ENCODE data around the gene SLC35E1. TPM values are rescaled to one million over a fixed set of nuclear protein-coding genes. Genes with fewer than 3 reads are reported as not detected.

The SLC35E1 gene
- total and polyA plus RNA-seq, 7 experiments from 2014 or later = 13.3 to 67.3 (median 33.7) TPM

GRCh38 chr19:16615808-16616207 lies 43.6 kb upstream of the SLC35E1 start:
- peak; percentile 36 for ATAC-seq

GRCh38 chr19:16614941-16615340 lies 42.7 kb upstream of the SLC35E1 start:
- CTCF ChIA-PET = no interaction called here
- POLR2A ChIA-PET = no interaction called here
- Mint-ChIP-seq H3K27me3 (no peaks in the 10 kb centered on the region), H3K4me3 (peak overlapping the region in 6 of 10 donors; percentile 10 to 74 (median 58)), H3K27ac (peak overlapping the region in 7 of 9 donors; percentile 28 to 86 (median 74)), H3K9me3 (no peaks in the 10 kb centered on the region), H3K4me1 (peaks cover 59 to 94% (median 82%) of the 10 kb centered on the region in 7 donors), H3K36me3 (no peaks in the 10 kb centered on the region)
- Histone ChIP-seq H3K9me3 (ENCODE audit: control insufficient read depth in 2 of 3, low read length in 3 of 3) (no peaks in the 10 kb centered on the region), H3K27me3 (ENCODE audit: control insufficient read depth in 2 of 2, insufficient read depth in 2 of 2, low read length in 2 of 2) (no peaks in the 10 kb centered on the region), H3K36me3 (ENCODE audit: control insufficient read depth in 2 of 3, insufficient read depth in 3 of 3, low read length in 3 of 3) (no peaks in the 10 kb centered on the region), H3K4me1 (ENCODE audit: control insufficient read depth in 2 of 2, insufficient read depth in 2 of 2, low read length in 2 of 2) (peaks cover 8 to 17% of the 10 kb centered on the region in 2 donors), H3K27ac (ENCODE audit: low read depth, low read length) (no peak overlapping the region), H3K4me3 (ENCODE audit: low read length) (no peak overlapping the region)
- DNase-seq (no peak), ATAC-seq (no peak)
- intact Hi-C loops (cut with micrococcal nuclease) = no loop called here

More at GRCh38 chr19:16615808-16616207, 43.6 kb upstream of the SLC35E1 start:
- H3K27me3 Mint-ChIP-seq = no peaks in the 10 kb centered on the region
- H3K27ac ChIP-seq (ENCODE audit: low read depth, low read length) = no peak overlapping the region
- POLR2A ChIA-PET = interaction anchor here (1.2 to 1.3 kb wide), 2 partner anchors 11 to 31 kb away, joined by 3 to 5 read pairs; no protein-coding TSS in a partner anchor
- intact Hi-C loops (cut with micrococcal nuclease) = no loop called here
- peak overlapping the region in 1 of 10 donors; percentile 62 for H3K4me3 Mint-ChIP-seq
- no peaks in the 10 kb centered on the region for H3K36me3 ChIP-seq (ENCODE audit: control insufficient read depth in 2 of 3, insufficient read depth in 3 of 3, low read length in 3 of 3)
- H3K9me3 ChIP-seq (ENCODE audit: control insufficient read depth in 2 of 3, low read length in 3 of 3) = no peaks in the 10 kb centered on the region
- H3K4me1 Mint-ChIP-seq = peaks cover 61 to 98% (median 86%) of the 10 kb centered on the region in 7 donors
- H3K9me3 Mint-ChIP-seq = no peaks in the 10 kb centered on the region
- no peak for DNase-seq
- H3K27me3 ChIP-seq (ENCODE audit: control insufficient read depth in 2 of 2, insufficient read depth in 2 of 2, low read length in 2 of 2) = no peaks in the 10 kb centered on the region
- CTCF ChIA-PET = no interaction called here
- no peaks in the 10 kb centered on the region for H3K36me3 Mint-ChIP-seq
- peaks cover 8 to 17% of the 10 kb centered on the region in 2 donors for H3K4me1 ChIP-seq (ENCODE audit: control insufficient read depth in 2 of 2, insufficient read depth in 2 of 2, low read length in 2 of 2)
- H3K4me3 ChIP-seq (ENCODE audit: low read length) = no peak overlapping the region
- peak overlapping the region in 4 of 9 donors; percentile 14 to 84 (median 42) for H3K27ac Mint-ChIP-seq

- H3K36me3 ChIP-seq (ENCODE audit: control insufficient read depth in 2 of 3, insufficient read depth in 3 of 3, low read length in 3 of 3) = no peaks in the 10 kb centered on the region
- peaks cover 8 to 17% of the 10 kb centered on the region in 2 donors for H3K4me1 ChIP-seq (ENCODE audit: control insufficient read depth in 2 of 2, insufficient read depth in 2 of 2, low read length in 2 of 2)
- DNase-seq (no peak), ATAC-seq (no peak)
- intact Hi-C loops (cut with micrococcal nuclease) = no loop called here
- POLR2A ChIA-PET = no interaction called here
- H3K4me3 ChIP-seq (ENCODE audit: low read length) = no peak overlapping the region
- CTCF ChIA-PET = no interaction called here
- no peaks in the 10 kb centered on the region for H3K9me3 ChIP-seq (ENCODE audit: control insufficient read depth in 2 of 3, low read length in 3 of 3)
- Mint-ChIP-seq H3K27me3 (no peaks in the 10 kb centered on the region), H3K4me3 (no peak overlapping the region), H3K9me3 (no peaks in the 10 kb centered on the region), H3K27ac (peak overlapping the region in 2 of 9 donors; percentile 48 to 57), H3K4me1 (peaks cover 54 to 89% (median 74%) of the 10 kb centered on the region in 7 donors), H3K36me3 (no peaks in the 10 kb centered on the region)
- no peak overlapping the region for H3K27ac ChIP-seq (ENCODE audit: low read depth, low read length)
- H3K27me3 ChIP-seq (ENCODE audit: control insufficient read depth in 2 of 2, insufficient read depth in 2 of 2, low read length in 2 of 2) = no peaks in the 10 kb centered on the region
Observed at GRCh38 chr19:16613841-16614240, 41.6 kb upstream of the SLC35E1 start.

- Mint-ChIP-seq H3K36me3 (no peaks in the 10 kb centered on the region), H3K4me3 (no peak overlapping the region), H3K9me3 (no peaks in the 10 kb centered on the region), H3K27me3 (no peaks in the 10 kb centered on the region), H3K4me1 (peaks cover 51 to 89% (median 76%) of the 10 kb centered on the region in 7 donors), H3K27ac (peak overlapping the region in 2 of 9 donors; percentile 39 to 51)
- Histone ChIP-seq H3K36me3 (ENCODE audit: control insufficient read depth in 2 of 3, insufficient read depth in 3 of 3, low read length in 3 of 3) (no peaks in the 10 kb centered on the region), H3K4me3 (ENCODE audit: low read length) (no peak overlapping the region), H3K4me1 (ENCODE audit: control insufficient read depth in 2 of 2, insufficient read depth in 2 of 2, low read length in 2 of 2) (peaks cover 8 to 11% of the 10 kb centered on the region in 2 donors), H3K9me3 (ENCODE audit: control insufficient read depth in 2 of 3, low read length in 3 of 3) (no peaks in the 10 kb centered on the region), H3K27me3 (ENCODE audit: control insufficient read depth in 2 of 2, insufficient read depth in 2 of 2, low read length in 2 of 2) (no peaks in the 10 kb centered on the region), H3K27ac (ENCODE audit: low read depth, low read length) (no peak overlapping the region)
- POLR2A ChIA-PET = interaction anchor here (0.6 to 0.7 kb wide), 2 partner anchors 74 to 156 kb away, joined by 3 read pairs; no protein-coding TSS in a partner anchor
- DNase-seq (no peak), ATAC-seq (no peak)
- intact Hi-C loops (cut with micrococcal nuclease) = no loop called here
- CTCF ChIA-PET = no interaction called here
Observed at GRCh38 chr19:16612636-16613035, 40.4 kb upstream of the SLC35E1 start.

GRCh38 chr19:16611121-16611520 lies 38.9 kb upstream of the SLC35E1 start:
- Mint-ChIP-seq H3K9me3 (no peaks in the 10 kb centered on the region), H3K4me1 (peaks cover 37 to 77% (median 64%) of the 10 kb centered on the region in 7 donors), H3K4me3 (no peak overlapping the region), H3K27ac (peak overlapping the region; percentile 8 to 75 (median 41)), H3K36me3 (no peaks in the 10 kb centered on the region), H3K27me3 (no peaks in the 10 kb centered on the region)
- Histone ChIP-seq H3K36me3 (ENCODE audit: control insufficient read depth in 2 of 3, insufficient read depth in 3 of 3, low read length in 3 of 3) (no peaks in the 10 kb centered on the region), H3K9me3 (ENCODE audit: control insufficient read depth in 2 of 3, low read length in 3 of 3) (no peaks in the 10 kb centered on the region), H3K4me1 (ENCODE audit: control insufficient read depth in 2 of 2, insufficient read depth in 2 of 2, low read length in 2 of 2) (peaks cover 5 to 8% of the 10 kb centered on the region in 2 donors), H3K27me3 (ENCODE audit: control insufficient read depth in 2 of 2, insufficient read depth in 2 of 2, low read length in 2 of 2) (no peaks in the 10 kb centered on the region), H3K27ac (ENCODE audit: low read depth, low read length) (no peak overlapping the region), H3K4me3 (ENCODE audit: low read length) (no peak overlapping the region)
- CTCF ChIA-PET = no interaction called here
- DNase-seq (no peak), ATAC-seq (no peak)
- intact Hi-C loops (cut with micrococcal nuclease) = no loop called here
- POLR2A ChIA-PET = no interaction called here

- Histone ChIP-seq H3K36me3 (ENCODE audit: control insufficient read depth in 2 of 3, insufficient read depth in 3 of 3, low read length in 3 of 3) (peaks cover 0 to 7% (median 0%) of the 10 kb centered on the region in 3 experiments), H3K4me1 (ENCODE audit: control insufficient read depth in 2 of 2, insufficient read depth in 2 of 2, low read length in 2 of 2) (peaks cover 0 to under 1% of the 10 kb centered on the region in 2 donors), H3K27me3 (ENCODE audit: control insufficient read depth in 2 of 2, insufficient read depth in 2 of 2, low read length in 2 of 2) (no peaks in the 10 kb centered on the region), H3K27ac (ENCODE audit: low read depth, low read length) (no peak overlapping the region), H3K9me3 (ENCODE audit: control insufficient read depth in 2 of 3, low read length in 3 of 3) (no peaks in the 10 kb centered on the region), H3K4me3 (ENCODE audit: low read length) (no peak overlapping the region)
- Mint-ChIP-seq H3K9me3 (no peaks in the 10 kb centered on the region), H3K4me3 (no peak overlapping the region), H3K27ac (peak overlapping the region in 1 of 9 donors; percentile 70), H3K36me3 (peaks cover 0 to 5% (median 0%) of the 10 kb centered on the region in 5 donors), H3K27me3 (no peaks in the 10 kb centered on the region), H3K4me1 (peaks cover 33 to 74% (median 59%) of the 10 kb centered on the region in 7 donors)
- CTCF ChIA-PET = interaction anchor here (0.6 kb wide), 1 partner anchor 1122 kb away, joined by 5 read pairs; no protein-coding TSS in a partner anchor
- ATAC-seq = no peak
- no peak for DNase-seq
- POLR2A ChIA-PET = interaction anchor here (0.7 to 0.9 kb wide), 2 partner anchors 46 to 55 kb away, joined by 3 to 6 read pairs; no protein-coding TSS in a partner anchor
- intact Hi-C loops (cut with micrococcal nuclease) = loop anchor here in 1 of 2 donors (2.0 kb wide), 1 partner anchor 15 kb away; no protein-coding TSS in a partner anchor
Observed at GRCh38 chr19:16609511-16610200, 37.4 kb upstream of the SLC35E1 start.
